ENCODE data around the gene ASXL2. TPM values are rescaled to one million over a fixed set of nuclear protein-coding genes. Genes with fewer than 3 reads are reported as not detected.
"Not testable (repeated sequence)": the region's sequence is repeated elsewhere in the genome, so short reads cannot be mapped to it uniquely, and the experiment has no call there.

ASXL2 gene
- total RNA-seq, 2 experiments from 2014 or later: 47.9 to 58.5 TPM

DNA sequence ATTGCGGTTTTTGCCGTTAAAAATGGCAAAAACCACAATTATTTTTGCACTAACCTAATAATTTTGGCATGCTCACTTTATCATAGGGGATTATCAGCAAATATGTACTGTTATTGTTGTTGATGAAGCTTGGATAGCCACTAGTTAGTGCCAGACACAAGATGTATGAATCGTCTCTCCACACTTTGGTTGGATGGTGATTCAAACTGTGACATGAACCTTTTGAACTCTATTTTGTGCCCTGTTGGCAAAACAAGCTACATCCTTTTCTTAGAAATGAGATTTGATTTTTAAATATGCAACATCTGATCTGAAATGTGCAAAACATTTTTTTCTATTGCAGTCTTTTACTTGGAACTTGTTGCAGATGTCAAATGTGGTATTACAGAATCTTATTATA is 156.1 kb downstream of the ASXL2 start:
- POLR2A ChIA-PET: no interaction called here
- H3K27ac Mint-ChIP-seq: no peak overlapping the region
- no peaks in the 10 kb centered on the region for H3K9me3 Mint-ChIP-seq
- ATAC-seq (ENCODE audit: low read depth): no peak
- no peak for DNase-seq
- H3K4me1 Mint-ChIP-seq: peaks cover 5% of the 10 kb centered on the region
- peaks cover 16% of the 10 kb centered on the region for H3K27me3 Mint-ChIP-seq
- no peaks in the 10 kb centered on the region for H3K36me3 Mint-ChIP-seq
- H3K4me3 Mint-ChIP-seq: no peak overlapping the region

- POLR2A ChIA-PET: no interaction called here
- Mint-ChIP-seq H3K36me3 (no peaks in the 10 kb centered on the region), H3K27ac (no peak overlapping the region), H3K4me3 (no peak overlapping the region), H3K4me1 (peaks cover 5% of the 10 kb centered on the region), H3K27me3 (peaks cover 14% of the 10 kb centered on the region), H3K9me3 (no peaks in the 10 kb centered on the region)
- DNase-seq (no peak), ATAC-seq (ENCODE audit: low read depth) (no peak)
Measured at GRCh38 chr2:25720575-25720974, 157.7 kb downstream of the ASXL2 start.

- Mint-ChIP-seq H3K4me3 (no peak overlapping the region), H3K36me3 (no peaks in the 10 kb centered on the region), H3K27me3 (peaks cover 23% of the 10 kb centered on the region), H3K9me3 (no peaks in the 10 kb centered on the region), H3K27ac (no peak overlapping the region), H3K4me1 (peaks cover 14% of the 10 kb centered on the region)
- ATAC-seq (ENCODE audit: low read depth) (no peak), DNase-seq (no peak)
- POLR2A ChIA-PET: no interaction called here
Measured at GRCh38 chr2:25714740-25715139, 163.5 kb downstream of the ASXL2 start.

- no peak overlapping the region for H3K27ac Mint-ChIP-seq
- POLR2A ChIA-PET: interaction anchor here (0.5 kb wide), 1 partner anchor 1637 kb away, joined by 3 read pairs; no protein-coding TSS in a partner anchor
- ATAC-seq (ENCODE audit: low read depth): no peak
- peaks cover 13% of the 10 kb centered on the region for H3K4me1 Mint-ChIP-seq
- DNase-seq: no peak
- no peak overlapping the region for H3K4me3 Mint-ChIP-seq
- H3K36me3 Mint-ChIP-seq: no peaks in the 10 kb centered on the region
- H3K27me3 Mint-ChIP-seq: peaks cover 29% of the 10 kb centered on the region
- H3K9me3 Mint-ChIP-seq: no peaks in the 10 kb centered on the region
Measured at GRCh38 chr2:25712455-25712854, 165.8 kb downstream of the ASXL2 start.

GRCh38 chr2:25711675-25712354 is 166.5 kb downstream of the ASXL2 start:
- H3K9me3 Mint-ChIP-seq: no peaks in the 10 kb centered on the region
- POLR2A ChIA-PET: interaction anchor here (0.5 kb wide), 1 partner anchor 1638 kb away, joined by 3 read pairs; no protein-coding TSS in a partner anchor
- peak overlapping the region; percentile 65 for H3K4me3 Mint-ChIP-seq
- peaks cover 29% of the 10 kb centered on the region for H3K27me3 Mint-ChIP-seq
- DNase-seq: no peak
- no peak for ATAC-seq (ENCODE audit: low read depth)
- H3K27ac Mint-ChIP-seq: peak overlapping the region; percentile 44
- no peaks in the 10 kb centered on the region for H3K36me3 Mint-ChIP-seq
- H3K4me1 Mint-ChIP-seq: peaks cover 13% of the 10 kb centered on the region

DNA sequence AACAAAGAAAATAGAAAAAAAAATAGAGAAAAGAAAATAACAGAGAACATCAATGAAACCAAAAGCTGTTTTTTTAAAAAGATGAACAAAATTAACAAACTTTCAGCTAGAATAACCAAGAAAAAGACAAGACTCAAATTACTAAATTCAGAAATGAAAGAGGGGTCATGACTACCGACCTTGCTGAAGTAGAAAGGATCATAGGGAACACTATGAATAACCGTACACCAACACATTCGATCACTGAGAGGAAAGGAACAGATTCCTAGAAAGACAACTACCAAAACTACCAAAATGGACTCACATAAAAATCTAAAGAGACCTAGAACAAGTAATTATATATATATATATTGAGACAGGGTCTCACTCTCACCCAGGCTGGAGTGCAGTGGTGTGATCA is 167.5 kb downstream of the ASXL2 start:
- peaks cover 29% of the 10 kb centered on the region for H3K27me3 Mint-ChIP-seq
- POLR2A ChIA-PET: interaction anchor here (0.6 to 1.0 kb wide), 2 partner anchors 22 to 315 kb away, joined by 3 read pairs; no protein-coding TSS in a partner anchor
- H3K36me3 Mint-ChIP-seq: no peaks in the 10 kb centered on the region
- ATAC-seq (ENCODE audit: low read depth) (no peak), DNase-seq (no peak)
- no peak overlapping the region for H3K4me3 Mint-ChIP-seq
- H3K4me1 Mint-ChIP-seq: peaks cover 13% of the 10 kb centered on the region
- no peaks in the 10 kb centered on the region for H3K9me3 Mint-ChIP-seq
- no peak overlapping the region for H3K27ac Mint-ChIP-seq

GRCh38 chr2:25709349-25709748 is 168.9 kb downstream of the ASXL2 start:
- Mint-ChIP-seq H3K36me3 (no peaks in the 10 kb centered on the region), H3K27ac (no peak overlapping the region), H3K9me3 (no peaks in the 10 kb centered on the region), H3K27me3 (peaks cover 26% of the 10 kb centered on the region), H3K4me3 (no peak overlapping the region), H3K4me1 (peaks cover 13% of the 10 kb centered on the region)
- POLR2A ChIA-PET: no interaction called here
- ATAC-seq (ENCODE audit: low read depth): no peak
- no peak for DNase-seq

DNA sequence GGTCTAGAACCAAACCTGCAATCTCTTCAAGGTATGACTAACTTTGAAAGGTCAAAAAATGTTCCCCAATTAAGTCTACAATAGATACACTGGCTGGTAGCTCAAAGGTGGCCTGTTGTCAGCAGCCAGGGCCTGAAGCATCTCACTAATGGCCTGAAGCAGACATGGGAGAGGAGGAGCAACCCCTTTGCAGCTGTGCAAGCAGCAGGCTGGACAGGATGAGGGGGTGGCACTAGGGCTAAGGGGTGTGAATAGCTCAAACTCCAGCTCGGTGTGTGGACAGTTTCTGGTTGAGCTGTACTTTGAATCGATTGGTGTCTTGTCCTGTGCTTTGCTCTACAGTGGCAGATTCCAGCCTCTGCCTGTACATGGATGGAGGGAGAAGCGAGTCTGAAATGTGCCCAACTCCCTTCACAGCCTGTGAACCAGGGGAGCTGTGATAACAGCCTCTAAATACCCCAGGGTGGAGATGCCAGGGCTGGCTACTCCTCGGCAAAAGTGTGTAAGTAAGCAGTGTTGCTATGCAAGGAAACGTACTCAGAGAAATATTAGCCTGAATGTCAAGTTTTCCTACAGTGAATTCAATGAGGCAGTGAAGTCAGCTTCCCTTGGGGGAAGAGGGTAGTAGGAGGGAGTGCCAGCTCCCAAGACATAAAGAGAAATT is 170.2 kb downstream of the ASXL2 start:
- no peaks in the 10 kb centered on the region for H3K36me3 Mint-ChIP-seq
- no peak for ATAC-seq (ENCODE audit: low read depth)
- no peaks in the 10 kb centered on the region for H3K9me3 Mint-ChIP-seq
- no peak overlapping the region for H3K4me3 Mint-ChIP-seq
- peaks cover 20% of the 10 kb centered on the region for H3K27me3 Mint-ChIP-seq
- no peak for DNase-seq
- peaks cover 13% of the 10 kb centered on the region for H3K4me1 Mint-ChIP-seq
- POLR2A ChIA-PET: no interaction called here
- H3K27ac Mint-ChIP-seq: no peak overlapping the region

GRCh38 chr2:25705575-25705974 is 172.7 kb downstream of the ASXL2 start:
- H3K36me3 Mint-ChIP-seq; H3K4me1 Mint-ChIP-seq; ATAC-seq (ENCODE audit: low read depth); H3K9me3 Mint-ChIP-seq; DNase-seq; POLR2A ChIA-PET; H3K4me3 Mint-ChIP-seq; H3K27ac Mint-ChIP-seq: not testable (repeated sequence)
- peaks cover 10% of the 10 kb centered on the region for H3K27me3 Mint-ChIP-seq

DNA sequence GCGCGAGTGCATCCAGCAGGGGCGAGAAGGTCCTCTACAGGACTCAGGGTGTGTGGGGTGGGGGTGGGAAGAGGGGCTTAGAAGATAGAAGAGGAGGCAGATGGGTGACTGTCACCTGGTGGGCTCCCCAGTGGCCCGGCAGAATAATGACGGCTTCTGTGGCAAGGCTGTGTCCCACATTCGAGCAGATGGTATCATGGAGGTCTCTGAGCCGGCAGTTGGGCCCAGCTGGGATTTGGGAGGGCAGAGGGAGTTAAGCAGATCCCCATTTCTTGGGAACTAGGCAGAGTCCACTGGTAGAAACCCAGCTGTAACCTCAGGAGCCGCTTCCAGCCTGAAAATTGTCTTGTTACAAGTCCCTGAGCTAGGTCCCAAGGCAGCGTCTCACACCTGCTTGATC is 176.5 kb downstream of the ASXL2 start:
- H3K36me3 Mint-ChIP-seq: no peaks in the 10 kb centered on the region
- no peaks in the 10 kb centered on the region for H3K9me3 Mint-ChIP-seq
- ATAC-seq (ENCODE audit: low read depth): no peak
- POLR2A ChIA-PET: no interaction called here
- DNase-seq: no peak
- no peak overlapping the region for H3K4me3 Mint-ChIP-seq
- no peaks in the 10 kb centered on the region for H3K27me3 Mint-ChIP-seq
- H3K27ac Mint-ChIP-seq: no peak overlapping the region
- peaks cover 3% of the 10 kb centered on the region for H3K4me1 Mint-ChIP-seq

DNA sequence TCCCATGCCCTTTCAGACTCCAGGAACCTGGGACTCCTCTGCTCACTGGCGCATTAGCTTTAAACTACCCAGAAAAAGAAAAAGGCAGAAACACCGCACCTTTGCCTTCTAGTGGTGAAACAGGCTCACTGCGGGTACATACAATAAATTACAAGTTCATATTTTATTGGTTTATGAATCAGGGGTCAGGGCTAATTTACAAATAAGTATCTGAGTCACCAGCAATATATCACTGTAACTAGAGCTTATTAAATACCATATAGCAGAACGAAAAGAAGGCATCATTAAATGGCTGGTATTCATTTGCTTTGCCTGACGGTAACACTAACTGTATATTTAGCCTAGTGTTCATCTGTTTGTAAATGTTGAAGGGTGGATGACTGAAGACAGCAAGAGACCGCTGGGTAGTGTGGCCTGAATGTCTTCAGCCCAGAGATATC is 178.0 kb downstream of the ASXL2 start:
- DNase-seq: no peak
- Mint-ChIP-seq H3K27ac (no peak overlapping the region), H3K4me3 (no peak overlapping the region), H3K27me3 (no peaks in the 10 kb centered on the region), H3K9me3 (no peaks in the 10 kb centered on the region), H3K36me3 (no peaks in the 10 kb centered on the region), H3K4me1 (peaks cover 3% of the 10 kb centered on the region)
- POLR2A ChIA-PET: interaction anchor here (0.7 to 0.9 kb wide), 2 partner anchors 26 to 56 kb away, joined by 3 read pairs; no protein-coding TSS in a partner anchor
- ATAC-seq (ENCODE audit: low read depth): no peak

DNA sequence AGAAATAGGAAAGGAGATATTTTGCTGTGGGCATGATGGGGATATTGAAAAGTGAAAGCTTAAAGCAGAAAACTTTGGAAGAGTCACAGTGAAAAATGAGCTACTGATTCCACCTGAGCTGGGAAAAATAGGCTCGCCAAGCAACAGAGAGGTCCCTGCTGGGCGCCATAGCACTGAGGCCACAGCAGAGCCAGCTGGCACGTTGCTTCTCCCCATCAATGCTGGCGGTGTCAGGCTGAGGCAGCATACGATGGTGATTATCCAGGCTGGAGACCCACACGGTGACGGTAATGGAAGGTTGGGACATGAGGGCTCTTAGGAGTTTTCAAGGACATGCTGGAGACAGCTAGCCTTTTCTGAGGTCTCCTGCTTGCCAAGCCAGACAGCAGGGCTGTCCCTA is 179.1 kb downstream of the ASXL2 start:
- peaks cover 3% of the 10 kb centered on the region for H3K4me1 Mint-ChIP-seq
- ATAC-seq (ENCODE audit: low read depth) (no peak), DNase-seq (no peak)
- no peak overlapping the region for H3K4me3 Mint-ChIP-seq
- H3K27me3 Mint-ChIP-seq: no peaks in the 10 kb centered on the region
- POLR2A ChIA-PET: no interaction called here
- no peak overlapping the region for H3K27ac Mint-ChIP-seq
- no peaks in the 10 kb centered on the region for H3K9me3 Mint-ChIP-seq
- H3K36me3 Mint-ChIP-seq: no peaks in the 10 kb centered on the region

GRCh38 chr2:25698752-25699151 is 179.5 kb downstream of the ASXL2 start:
- POLR2A ChIA-PET: no interaction called here
- DNase-seq: no peak
- H3K36me3 Mint-ChIP-seq: no peaks in the 10 kb centered on the region
- no peak overlapping the region for H3K27ac Mint-ChIP-seq
- H3K9me3 Mint-ChIP-seq: no peaks in the 10 kb centered on the region
- no peak overlapping the region for H3K4me3 Mint-ChIP-seq
- no peaks in the 10 kb centered on the region for H3K27me3 Mint-ChIP-seq
- peak; percentile 60 for ATAC-seq (ENCODE audit: low read depth)
- peaks cover 3% of the 10 kb centered on the region for H3K4me1 Mint-ChIP-seq
